GM12892 (cell line): ENCODE results near the gene EML6.

Experiments
- POLR2A ChIP-seq: IDR thresholded peaks from 2 replicates; pipeline ENCODE4 v1.6.1; 2011; ENCODE audit warnings: low read depth, low read length, control low read depth
- POLR2AphosphoS5 ChIP-seq: IDR thresholded peaks from 2 replicates; pipeline ENCODE4 v1.6.1; 2011; ENCODE audit warnings: low read depth, low read length, control low read depth

DNA sequence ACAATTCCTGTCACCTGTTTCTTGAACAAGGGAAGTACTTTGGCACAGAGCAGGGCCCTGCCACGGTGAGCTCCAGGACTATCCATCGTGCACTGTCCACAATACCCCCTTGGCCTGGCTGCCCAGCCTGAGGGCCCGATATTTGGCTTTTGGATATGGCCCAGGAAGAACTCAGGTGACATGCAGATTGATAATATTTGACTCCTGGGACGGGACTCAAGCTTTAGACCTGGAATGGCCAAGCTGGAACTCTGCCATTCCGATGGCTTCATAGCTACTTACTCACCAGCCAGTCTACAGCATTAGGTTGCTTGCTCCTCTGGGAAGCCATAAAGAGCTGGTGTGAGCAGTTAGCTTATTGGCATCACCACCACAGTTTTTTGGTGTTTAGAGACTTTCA lies 26.6 kb downstream of the EML6 start:
- TF ChIP-seq POLR2AphosphoS5 (no peak), POLR2A (no peak)
